SKM-1 treated with dmso at 0.1 percent for 144 hours (cell line): ENCODE results near the gene SRBD1.
A peak's percentile ranks its signal among the peaks of the same experiment; 100 is the strongest.

ENCODE experiments used
- DNase-seq: peaks from one replicate; lab custom pipeline; 2025; ENCODE audit not compliant: unreplicated experiment; lab: John Stamatoyannopoulos, UW

SRBD1 gene

DNA sequence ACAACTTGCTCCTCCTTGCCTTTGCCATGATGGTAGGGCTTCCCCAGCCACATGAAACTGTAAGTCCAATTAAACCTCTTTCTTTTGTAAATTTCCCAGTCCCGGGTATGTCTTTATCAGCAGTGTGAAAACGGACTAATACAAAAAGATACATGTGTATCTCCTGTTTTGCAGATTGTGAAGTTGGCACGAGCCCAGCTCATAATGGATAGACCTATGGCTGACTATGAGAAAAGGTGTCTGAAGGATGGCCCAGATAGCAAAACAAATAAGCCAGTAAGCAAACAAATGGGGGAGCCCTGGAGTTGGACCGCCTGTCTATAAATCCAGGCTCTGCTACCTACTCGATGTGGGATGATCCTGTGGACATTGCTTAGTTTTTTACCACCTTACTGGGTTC lies 24.9 kb upstream of the SRBD1 start:
- no peak for DNase-seq

DNA sequence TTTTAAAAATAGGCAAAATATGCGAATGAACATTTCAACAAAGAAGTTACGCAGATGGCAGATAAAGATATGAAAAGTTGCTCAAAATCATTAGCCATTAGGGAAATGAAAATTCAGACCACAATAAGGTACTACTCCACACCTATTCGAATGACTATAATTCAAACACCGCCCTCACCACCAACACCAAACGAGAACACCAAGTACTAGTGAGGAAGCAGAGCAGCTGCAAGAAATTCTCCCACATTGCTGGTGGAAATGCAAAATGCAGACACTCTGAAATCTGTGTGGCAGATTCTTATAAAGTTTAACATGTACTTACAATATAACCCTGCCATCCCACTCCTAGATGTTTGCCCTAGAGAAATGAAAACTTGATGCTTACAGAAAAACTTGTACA lies 23.2 kb upstream of the SRBD1 start:
- no peak for DNase-seq

DNA sequence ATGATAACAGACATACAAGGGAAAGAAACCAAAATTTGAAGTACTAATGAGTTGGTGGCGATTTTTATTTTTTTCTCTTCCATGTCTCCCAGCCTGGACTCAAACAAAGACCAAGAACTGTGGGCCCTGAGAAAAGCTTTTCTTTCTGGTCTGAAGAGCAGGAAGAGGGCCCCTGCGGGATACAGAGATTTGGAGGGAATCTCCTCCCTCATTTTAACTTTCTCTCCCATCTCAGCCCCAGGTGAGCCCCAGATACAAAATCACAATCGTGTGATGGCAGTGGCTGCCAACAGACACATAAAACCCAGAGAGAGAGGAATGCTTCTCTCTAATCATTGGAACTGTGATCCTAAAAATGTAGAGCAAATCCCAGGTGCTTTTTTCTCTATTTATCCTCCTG lies 20.9 kb upstream of the SRBD1 start:
- no peak for DNase-seq

DNA sequence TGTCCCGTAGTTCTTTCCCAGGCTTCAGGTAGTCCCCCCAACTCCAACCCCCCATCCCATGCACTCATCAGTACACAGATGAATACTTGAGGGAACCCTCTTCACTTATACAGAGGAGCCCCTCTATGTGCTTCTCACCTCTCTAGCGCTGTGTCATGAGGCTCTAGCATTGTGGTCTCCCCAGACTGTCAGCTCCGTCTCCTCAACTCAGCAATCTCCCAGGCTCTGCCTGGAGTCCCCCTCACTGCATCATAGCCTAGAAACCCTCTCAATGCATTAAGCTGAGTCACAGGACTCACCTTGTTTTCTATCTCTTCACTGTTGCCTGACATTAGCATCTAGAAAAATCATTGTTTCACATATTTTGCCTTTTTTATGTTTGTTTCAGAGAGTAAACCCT lies 20.3 kb upstream of the SRBD1 start:
- no peak for DNase-seq

DNA sequence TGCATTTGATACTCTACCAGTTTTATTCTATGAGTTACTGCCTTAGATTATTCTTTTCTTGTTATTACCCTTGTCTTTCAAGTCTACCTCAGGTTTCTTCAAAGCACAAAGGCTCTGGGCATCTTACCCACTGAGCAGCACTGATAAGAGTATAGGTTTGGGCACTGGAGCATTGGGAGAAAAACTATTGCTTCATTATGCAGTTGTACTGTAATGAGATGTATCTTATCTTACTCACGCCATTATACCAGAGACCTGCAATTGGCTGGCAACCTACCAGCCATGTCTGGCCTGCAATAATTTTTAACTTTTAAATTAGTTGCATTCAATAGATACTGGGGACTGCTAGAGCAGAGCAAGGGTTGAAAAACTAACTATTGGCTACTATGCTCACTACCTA lies 18.9 kb upstream of the SRBD1 start:
- no peak for DNase-seq

DNA sequence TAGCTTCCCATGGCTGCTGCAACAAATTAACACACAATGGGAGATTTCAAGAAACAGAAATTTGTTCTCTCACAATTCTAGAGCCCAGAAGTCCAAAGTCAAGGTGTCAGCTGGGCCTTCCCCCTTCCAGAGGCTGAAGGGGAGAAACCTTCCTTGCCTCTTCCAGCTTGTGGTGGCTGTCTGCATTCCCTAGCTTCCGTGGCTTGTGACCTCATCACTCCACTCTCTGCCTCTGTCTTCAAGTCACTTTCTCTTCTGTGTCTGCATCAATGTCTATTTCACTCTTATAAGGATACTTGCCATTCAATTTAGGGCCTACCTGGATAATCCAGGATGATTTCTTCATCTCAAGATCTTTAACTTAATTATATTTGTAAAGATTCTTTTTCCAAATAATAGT lies 16.8 kb upstream of the SRBD1 start:
- no peak for DNase-seq

DNA sequence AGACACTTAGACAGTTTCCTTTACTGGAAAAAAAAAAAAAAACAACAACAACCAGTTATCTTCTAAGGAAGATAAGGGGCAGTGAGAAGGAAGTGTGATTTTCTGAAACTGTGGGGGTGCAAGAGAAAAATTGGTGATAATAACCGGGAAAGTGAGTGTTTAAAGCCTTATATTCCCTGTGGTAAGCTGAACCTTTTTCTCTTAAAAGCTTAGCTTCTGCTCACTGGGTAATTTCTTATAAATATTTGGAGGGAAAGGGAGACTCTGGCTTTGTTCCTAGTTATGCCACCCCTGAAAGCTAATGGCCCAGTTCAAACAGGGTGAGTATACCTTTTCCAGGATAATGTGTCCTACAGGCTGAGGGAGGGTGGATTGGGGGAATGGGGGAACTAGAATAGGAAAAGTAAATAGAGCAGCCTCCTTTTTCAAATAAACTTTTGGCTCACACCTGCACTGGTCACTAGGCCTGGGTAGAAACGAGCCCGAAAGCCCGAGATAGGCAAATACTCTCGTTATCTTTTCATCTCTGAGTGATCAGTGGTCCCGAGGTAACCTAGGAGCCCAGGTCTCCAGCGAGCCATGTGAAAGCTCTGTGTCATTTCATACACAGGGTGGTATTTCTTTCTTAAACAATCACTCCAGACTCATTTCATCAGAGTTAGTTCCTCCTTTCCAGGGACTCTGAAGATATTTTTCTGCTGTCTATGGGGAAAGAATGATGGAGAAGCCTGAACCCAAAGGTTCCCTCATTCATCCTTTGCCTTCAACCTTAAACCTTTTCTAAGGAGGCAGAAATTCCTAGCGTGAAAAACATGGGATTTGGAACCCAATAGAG lies 15.5 kb upstream of the SRBD1 start:
- peak; percentile 66 for DNase-seq

DNA sequence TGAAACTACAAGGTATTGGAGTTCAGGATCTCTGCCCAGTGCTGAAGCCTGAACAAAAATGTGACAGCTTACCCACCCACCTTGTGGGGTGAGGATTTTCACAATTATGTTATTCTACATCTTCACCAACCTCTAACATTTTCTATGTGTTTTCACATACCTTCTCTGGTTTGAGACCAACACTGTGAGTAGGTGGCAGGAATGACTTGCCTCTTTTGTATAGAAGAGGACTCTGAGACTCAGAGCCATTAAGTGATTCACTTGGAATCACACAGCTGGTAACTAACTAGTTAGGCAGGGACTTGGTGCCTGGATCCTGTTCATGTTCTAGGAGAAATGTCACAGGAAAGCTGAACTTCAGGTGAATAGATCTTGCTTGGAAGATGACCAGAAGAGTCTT lies 14.8 kb upstream of the SRBD1 start:
- DNase-seq, result no peak

DNA sequence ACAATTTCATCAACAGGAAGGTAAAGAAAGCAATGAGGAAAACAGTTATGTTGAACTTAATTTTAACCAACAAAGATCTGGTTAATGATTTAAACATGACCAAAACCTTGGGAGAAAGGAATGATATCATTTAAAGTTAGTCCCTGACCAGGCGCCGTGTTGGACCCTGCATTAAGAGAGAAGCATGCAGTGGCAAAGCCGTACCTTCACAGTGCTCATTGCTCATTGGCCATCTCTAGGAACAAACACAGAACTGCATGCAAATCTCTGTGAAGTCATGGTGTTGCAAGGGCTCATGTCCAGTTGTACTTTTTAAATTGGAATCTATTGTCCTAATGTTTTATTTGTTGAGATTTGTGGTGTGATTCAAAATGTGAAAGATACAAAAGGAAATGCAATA lies 12.0 kb upstream of the SRBD1 start:
- no peak for DNase-seq

DNA sequence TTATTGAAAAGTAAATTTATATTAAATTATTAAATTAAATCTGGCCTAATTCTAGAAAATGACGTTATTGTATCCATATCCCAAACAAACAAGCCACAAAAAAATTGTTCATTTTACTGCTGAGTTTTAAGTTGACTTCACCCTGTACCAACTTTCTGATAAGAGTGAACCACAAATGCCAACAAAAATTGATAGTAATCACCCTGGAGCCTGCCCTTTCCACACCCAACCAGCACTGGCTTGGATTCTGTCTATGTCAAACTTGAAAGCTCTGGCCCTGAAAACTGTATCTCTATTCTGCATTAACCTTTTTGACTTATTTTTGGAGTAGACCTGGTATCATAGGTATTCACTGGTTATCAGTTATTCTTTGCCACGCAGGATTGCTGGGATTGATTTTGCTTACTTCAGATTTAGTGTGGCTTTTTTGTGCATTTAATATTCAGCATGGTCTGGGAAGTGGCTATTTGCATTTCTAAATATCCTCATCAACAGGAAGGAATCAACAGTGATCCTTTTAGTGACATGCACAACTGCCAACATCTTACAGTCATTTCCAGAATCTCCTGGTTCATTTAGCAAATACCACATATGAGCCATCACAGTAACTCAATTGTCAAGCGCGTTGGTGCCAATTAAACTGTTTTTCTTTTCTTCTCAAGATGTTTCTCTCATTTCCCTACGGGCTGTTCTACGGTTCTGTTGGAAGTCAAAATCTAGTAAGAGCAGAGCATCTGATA lies 11.4 kb upstream of the SRBD1 start:
- no peak for DNase-seq

DNA sequence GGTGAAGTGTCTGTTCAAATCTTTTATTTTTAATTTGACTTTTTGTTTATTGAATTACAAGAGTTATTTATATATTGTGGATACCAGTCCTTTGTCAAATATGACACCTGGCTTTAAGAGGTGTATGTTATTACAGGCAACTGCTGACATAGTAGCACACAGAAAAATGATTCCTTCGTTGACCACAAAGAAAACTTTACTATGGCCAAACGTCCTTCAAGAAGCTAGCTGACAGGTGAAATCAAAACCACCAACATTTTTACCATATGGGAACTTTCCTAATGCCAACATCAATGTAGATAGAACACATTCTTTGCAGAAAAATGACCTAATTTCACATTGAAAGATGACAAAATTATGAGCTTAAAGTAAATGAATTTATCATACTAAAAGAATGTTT lies 6.4 kb upstream of the SRBD1 start:
- DNase-seq, result no peak

DNA sequence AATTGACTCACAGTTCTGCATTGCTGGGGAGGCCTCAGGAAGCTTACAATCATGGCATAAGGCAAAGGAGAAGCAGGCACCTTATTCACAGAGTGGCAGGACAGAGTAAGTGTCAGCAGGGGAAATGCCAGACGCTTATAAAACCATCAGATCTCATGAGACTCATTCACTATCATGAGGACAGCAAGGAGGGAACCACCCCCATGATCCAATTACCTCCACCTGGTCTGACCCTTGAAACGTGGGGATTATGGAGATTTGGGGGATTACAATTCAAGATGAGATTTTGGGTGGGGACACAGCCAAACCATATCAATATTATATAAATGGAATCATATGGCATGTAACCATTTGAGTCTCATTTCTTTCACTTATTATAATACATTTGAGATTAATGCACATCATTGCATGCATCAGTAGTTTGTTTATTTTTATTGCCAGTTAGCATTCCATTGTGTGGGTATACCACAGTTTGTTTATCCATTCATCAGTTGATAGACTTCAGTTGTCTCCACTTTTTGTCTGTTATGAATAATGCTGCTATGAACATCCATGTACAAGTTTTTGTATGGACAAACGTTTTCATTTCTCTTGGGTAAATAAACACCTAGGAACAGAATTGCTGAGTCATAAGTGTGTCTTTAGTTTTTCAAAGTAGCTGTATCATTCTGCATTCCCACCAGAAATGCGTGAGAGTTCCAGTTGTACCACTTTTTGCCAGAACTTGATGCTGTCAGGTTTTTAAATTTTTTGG lies 5.8 kb upstream of the SRBD1 start:
- DNase-seq, result no peak

DNA sequence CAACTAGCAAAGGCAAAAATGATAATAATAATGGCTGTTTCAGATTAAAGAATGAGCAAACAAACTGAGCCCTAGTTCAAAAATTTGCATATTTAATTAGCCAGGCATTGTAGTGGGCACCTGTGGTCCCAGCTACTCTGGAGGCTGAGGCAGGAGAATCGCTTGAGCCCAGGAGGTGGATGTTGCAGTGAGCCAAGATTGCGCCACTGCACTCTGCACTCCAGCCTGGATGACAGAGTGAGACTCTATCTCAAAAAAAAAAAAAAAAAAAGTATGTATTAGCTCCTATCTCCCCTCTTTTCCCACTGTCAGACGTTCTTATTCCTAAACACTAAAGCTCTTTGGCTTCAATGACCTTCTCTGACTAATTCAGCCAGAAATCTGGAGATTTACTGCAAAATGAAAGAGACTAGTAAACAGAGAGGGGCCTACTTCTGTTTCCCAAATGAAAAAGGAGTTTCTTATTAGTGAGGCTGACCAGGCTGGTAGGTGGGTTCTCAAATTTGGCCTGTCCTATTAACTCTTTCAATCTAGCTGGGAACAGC lies 3.9 kb upstream of the SRBD1 start:
- DNase-seq, result no peak

DNA sequence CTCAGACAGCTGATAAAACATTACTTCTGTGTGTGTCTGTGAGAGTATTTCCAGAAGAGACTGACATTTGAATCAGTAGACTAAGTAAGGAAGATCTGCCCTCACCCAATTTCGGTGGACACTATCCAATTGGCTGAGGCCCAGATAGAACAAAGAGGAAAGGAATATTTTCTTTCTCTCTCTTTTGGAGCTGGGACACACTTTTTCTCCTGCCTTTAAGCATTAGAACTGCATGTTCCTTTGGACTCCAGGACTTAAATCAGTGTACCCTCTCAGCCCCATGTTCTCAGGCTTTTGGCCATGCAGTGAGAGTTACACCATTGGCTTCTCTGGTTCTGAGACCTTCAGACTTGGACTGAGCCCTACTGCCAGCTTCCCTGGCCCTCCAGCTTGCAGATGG lies 3.3 kb upstream of the SRBD1 start:
- DNase-seq, result no peak

DNA sequence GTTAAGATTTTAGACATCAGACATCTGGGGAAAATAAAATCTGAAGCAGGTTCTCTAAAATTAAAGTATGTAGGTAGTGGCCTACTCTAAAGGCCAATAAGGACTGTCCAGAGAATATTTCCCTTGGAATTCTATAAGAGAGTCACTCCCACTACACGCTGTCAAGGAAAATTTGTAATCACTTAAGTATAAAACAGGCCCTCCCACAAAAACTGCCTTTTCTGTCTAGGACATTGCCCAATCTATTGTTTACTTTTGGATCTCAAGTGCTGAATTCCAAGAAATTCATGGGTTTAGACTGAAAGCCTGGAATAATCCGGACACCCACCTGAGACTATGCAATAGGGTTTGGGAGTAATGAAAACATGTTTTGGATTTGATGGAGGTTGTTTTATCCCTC lies 1.7 kb upstream of the SRBD1 start:
- no peak for DNase-seq

DNA sequence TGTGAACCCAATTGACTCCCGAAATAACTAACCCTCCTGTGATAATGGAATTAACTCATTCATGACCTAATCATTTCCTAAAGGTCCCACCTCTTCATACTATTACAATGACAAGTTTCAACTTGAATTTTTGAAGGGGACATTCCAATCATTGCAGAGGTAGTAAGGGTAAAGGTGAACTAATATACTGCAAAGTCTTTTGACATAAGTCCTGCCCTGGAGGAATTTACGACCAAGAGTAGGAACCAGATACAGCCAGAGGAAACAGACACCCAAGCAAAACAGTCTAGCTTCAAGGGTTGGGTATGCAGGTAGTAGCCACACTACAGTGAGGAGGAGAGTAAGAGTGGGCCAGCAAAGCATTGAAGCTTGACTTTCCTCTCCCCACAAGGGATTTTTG lies 1.2 kb upstream of the SRBD1 start:
- no peak for DNase-seq

DNA sequence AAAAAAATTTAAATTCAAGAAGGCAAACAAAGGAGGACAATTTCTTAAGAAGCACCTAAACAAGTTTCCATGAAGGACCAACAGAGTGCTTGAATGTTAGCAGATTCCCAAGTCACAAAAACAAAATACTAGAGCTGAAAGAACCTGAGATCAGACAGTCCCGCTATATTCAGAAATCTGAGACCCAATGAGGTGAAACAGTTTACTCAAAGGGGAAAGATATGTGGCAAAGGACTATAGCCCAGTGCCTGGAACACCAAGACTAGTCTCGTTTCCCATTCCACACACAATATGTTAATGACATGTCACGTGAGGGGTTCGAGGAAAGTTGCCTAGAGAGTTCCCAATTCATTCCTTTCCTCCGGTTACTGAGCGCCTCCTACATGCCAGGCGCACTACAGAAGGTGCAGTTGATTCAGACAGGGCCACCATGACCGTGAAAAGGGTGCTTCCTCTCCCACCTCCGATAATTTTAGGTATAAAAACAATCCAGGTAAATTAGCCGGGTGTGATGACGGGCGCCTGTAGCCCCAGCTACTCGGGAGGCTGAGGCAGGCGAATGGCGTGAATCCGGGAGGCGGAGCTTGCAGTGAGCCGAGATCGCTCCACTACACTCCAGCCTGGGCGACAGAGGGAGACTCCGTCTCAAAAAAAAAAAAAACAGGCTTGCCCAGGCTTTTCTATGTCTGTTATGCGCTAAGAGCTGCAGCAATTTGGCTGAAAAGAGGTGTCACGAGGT lies 617 bp downstream of the SRBD1 start:
- peak; percentile 46 for DNase-seq

DNA sequence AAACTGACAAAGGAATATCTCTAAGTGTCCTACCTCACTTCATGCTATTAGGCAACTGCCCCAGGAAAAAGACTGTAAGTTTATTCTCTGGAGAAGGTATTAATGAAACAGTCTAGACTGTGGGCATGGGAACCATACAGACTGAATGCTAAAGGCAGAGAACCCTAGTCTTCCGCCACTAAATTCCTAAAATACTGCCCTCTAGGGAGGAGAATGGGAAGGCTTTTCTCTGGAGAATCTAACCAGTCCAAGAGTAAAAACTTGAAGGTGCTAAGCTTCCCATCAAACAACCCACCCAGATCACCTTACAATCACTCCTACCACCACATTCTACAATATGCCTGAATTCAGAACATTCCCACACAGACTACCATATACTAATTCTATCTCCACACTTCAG lies 3.4 kb downstream of the SRBD1 start:
- DNase-seq, result no peak

DNA sequence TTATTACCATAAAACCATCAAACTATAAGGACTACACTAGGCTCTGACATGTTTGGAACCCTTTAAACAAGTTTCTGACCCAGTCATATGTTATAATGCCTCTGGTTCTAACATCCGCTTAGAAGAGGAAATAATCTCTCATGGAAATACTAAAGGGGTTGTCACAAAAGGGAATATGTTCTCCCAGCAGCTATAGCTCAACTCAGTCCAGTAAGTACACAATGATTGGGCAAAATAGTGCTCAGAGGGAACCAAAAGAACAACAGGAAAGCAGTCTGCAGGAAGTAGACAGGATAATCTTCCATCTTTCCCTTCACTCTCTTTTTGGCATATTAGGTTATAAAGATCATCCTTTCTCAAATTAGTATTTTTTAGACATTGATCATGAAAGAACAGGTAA lies 4.3 kb downstream of the SRBD1 start:
- DNase-seq, result no peak

DNA sequence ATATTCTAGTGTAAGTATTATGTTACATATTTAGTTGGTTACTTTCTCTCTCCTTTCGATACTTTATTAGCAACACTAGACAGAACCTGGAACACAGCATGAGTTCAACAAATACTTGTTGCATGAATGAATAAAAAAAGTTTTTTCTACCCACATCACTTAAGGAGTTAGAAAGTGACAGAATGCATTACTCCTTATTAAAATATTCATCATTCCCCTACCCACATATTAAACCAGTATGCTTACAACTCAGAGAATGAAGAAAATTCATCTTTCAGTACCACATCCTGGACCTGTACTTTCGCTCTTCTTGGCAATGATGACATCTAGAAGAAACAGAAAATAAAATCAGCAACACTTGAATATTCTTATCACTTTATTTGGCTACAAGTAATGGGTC lies 6.0 kb downstream of the SRBD1 start:
- no peak for DNase-seq

DNA sequence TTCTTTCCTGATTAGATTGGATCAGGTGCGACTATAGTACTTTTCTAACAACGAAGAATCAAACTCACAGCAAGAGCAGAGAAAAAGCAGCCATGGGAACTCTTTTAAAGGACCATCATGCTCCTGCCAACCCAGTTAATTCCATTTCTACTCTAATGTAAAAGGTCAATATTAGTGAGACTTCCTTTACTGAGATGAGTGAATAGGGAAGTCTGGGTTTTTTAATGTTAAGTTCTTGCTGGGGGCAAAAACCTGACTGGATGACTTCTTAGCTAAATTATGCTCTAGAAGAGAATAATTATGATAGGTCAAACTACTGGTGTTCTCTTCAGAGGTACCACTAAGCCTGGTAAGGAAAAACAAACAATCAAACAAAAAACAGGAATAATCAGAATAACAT lies 8.4 kb downstream of the SRBD1 start:
- DNase-seq, result no peak
